Endometrium (tissue), 2 donors: ENCODE data around the gene GPR148.
"Not testable (repeated sequence)": the region's sequence is repeated elsewhere in the genome, so short reads cannot be mapped to it uniquely, and the experiment has no call there.

Source experiments
- FAIRE-seq: peaks from 2 replicates; lab custom pipeline; 2012; peaks lifted over from hg19 to GRCh38; lab: Jason Lieb, UNC
- donor health status: control.
- donor health status: control.

Gene GPR148, protein sequence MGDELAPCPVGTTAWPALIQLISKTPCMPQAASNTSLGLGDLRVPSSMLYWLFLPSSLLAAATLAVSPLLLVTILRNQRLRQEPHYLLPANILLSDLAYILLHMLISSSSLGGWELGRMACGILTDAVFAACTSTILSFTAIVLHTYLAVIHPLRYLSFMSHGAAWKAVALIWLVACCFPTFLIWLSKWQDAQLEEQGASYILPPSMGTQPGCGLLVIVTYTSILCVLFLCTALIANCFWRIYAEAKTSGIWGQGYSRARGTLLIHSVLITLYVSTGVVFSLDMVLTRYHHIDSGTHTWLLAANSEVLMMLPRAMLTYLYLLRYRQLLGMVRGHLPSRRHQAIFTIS

DNA sequence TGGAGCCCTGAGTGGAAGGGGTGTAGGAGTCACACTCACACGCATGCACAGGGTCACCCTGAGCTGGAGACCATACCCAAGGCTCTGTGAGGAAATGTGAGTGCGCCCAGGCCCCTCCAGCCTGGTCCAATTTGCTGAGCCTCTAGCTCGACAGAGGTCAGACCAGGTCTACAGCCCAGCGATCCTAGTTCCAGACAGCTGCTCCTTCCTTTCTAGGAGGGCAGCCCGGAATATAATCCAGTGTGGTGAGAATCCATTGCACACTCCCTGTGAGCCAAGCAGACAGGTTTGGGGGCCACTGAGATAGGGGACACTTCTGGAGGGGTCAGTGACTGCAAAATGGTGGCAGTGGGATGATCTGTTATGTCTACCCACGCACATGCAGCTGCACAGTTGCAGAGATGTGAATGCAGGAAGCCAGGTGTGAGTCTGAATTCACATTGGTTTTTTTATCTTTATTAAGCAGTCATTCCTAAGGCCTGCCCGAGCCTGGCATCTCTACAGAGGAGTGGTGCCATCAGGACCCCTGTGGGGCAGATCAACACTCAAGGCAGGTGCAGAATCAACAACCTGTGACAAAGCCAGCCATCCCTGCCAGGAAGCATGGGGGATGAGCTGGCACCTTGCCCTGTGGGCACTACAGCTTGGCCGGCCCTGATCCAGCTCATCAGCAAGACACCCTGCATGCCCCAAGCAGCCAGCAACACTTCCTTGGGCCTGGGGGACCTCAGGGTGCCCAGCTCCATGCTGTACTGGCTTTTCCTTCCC, at the start of gene GPR148:
Gene GPR148, plus strand, starts transcription at position 522 of the 768 bp plus-strand sequence. Its CDS starts 82 bp downstream, at position 604.
- FAIRE-seq: no peak

DNA sequence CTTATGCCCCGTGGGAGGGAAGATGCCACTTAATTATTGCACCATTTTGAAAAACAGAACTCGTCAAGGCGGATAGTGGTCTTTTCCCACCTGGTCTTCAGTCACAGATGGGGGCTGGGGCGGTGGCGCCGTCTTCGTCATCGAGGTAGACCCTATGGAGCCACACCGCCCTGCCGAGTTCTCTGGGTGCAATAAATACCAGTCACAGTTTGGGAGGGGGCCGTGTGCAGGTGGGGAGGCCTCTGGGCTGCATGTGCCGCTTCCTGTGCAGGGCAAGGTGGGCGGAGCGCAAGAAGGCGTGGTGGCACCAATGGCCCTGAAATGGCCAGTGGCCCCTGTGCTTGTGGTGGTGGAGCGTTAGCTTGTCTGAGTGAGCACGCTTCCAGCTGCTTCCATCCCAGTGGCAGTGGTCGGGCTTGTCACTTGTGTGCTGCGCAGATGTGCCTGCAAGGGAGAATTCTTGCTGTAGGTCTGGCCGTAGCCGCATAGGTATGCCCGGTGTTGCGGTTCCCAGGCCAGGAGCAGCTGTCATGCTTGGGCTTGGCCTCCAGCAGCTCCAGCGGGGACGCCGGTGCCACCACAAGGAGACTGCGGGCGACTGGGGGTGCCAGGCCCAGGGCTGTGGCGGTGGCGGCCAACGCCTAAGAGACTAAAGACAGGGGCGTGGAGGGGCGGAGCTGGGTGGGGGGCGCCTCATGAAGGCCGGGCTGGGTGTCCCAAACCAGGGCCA, 36.7 kb upstream of the GPR148 start:
- not testable (repeated sequence) for FAIRE-seq

DNA sequence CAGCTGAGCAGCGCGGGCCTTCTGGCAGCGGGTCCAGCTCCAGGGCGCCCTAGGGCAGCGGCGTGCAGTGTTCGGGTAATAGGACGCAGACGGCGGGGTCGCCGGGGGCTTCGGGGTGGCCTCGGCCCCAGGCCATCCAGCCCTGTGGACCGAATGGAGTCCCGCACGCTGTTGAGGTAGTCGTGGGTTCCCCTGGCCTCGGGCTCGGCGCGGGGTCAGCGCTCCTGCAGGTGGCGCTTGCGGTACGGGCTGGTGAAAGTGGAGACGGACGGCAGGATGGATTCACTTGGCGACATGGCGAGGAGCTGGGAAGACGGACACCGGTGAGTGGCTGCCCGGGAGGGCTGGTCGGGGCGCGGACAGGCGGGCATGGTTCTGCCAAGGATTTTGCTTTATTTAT, 35.4 kb upstream of the GPR148 start:
- not testable (repeated sequence) for FAIRE-seq

DNA sequence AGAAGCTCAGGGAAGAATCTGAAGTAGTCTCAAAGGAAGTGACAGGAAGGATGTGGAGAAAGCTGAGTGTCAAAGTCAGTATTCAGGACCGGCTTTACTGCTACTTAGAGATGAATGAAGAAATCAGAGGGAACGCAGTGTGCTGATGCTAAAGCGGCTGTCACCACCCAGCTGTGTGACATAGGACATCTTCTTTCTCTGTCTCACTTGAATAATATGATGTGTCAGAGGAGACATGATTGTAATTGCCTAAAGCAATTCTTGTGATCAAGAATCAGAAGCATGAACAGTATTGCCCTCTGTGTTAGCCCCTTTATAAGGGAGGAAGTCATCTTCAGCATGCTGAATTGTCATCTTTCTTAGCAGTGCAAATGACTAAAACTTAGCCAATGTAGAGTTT, 25.6 kb upstream of the GPR148 start:
- FAIRE-seq: not testable (repeated sequence)

DNA sequence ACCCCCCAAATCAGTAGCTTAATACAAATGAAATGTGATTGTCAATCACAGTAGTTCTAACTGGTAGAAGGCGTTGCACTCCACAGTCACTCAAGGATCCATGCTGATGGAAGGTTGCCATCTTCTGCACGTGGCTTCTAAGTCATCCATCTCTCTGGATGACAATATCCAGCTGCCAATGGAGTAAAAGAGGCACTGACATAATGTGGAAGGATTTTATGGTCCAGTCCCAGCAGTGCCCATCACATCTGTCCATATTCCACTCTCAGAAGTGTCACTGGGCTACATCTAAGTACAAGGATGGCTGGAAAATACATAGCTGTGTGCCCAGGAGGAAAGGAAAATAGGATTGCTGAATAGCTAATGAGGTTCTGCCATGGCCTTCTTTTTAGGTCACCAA, 14.1 kb upstream of the GPR148 start:
- not testable (repeated sequence) for FAIRE-seq

DNA sequence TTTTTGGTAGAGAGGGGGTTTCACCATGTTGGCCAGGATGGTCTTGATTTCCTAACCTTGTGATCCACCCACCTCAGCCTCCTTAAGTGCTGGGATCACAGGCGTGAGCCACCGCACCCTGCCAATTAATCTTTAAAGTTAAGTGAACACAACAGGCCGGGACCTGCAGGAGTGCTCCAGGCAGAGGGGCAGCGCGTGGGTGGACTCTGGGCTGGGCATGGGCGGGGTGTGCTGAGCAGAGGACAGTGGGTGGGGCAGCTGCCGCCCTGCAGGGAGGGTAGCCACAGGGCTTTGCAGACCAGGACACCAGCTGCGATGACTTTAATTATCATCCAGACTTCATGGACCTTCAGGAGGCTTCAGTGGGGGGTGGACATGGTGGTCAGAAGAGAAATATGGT, 8.8 kb upstream of the GPR148 start:
- FAIRE-seq: no peak

DNA sequence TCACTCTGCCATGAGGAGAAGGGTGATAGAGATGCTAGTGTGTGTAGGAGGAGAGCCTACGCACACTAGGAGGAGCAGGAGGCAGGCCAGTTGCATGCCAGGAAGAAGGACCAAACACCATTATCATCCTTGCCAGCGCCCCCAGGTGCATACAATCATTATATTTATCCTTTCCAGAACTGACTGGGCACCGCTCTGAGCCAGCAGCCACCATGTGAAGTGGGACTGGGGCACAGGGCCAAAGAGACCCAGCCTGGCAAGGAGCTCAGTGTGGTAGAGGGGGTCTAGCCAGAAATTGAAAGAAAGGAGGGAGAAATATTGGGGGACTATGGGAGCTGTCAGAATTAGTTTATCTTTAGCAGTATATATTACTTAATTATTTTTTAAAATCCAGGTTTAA, 8.3 kb upstream of the GPR148 start:
- no peak for FAIRE-seq

DNA sequence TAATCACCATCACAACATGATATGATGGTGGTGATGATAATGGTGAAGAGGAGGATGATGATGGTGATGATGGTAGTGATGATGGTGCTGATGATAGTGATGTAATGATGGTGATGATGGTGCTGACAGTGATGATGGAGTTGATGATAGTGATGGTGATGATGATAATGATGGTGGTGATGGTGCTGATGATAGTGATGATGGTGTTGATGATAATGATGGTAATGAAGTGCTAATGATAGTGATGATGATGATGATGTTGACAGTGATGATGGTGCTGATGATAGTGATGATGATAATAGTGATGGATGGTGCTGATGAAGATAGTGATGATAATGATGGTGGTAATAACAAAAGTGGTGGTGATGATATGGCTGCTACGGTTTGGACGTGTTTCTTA, 4.4 kb upstream of the GPR148 start:
- no peak for FAIRE-seq

DNA sequence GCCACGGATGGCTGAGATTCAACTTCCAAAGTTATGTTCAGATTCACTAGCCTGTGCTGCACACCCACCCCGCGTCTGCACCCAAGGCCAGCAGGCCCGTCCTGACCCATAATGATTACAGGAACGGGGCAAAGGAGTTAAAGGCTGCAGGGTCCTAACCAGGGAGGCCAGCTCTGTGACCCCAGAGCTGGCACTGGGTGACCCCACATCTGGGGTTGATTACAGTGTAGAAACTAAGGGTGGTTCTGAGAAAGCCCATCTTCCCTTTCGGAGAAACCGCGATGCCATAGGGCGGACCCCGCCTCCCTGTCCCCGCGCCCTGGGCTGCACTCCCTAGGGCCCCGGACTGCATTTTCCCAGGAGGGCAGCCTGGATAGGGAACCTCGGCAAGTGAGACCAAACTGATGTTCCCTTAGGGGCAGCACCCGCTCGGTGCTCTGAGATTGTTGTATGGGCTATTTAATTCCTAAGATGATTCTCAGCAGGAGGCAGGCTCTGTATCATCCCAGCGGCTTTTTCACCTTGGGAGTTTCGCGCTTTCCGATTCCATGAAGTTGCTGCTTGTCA, 2.2 kb upstream of the GPR148 start:
- FAIRE-seq: no peak

DNA sequence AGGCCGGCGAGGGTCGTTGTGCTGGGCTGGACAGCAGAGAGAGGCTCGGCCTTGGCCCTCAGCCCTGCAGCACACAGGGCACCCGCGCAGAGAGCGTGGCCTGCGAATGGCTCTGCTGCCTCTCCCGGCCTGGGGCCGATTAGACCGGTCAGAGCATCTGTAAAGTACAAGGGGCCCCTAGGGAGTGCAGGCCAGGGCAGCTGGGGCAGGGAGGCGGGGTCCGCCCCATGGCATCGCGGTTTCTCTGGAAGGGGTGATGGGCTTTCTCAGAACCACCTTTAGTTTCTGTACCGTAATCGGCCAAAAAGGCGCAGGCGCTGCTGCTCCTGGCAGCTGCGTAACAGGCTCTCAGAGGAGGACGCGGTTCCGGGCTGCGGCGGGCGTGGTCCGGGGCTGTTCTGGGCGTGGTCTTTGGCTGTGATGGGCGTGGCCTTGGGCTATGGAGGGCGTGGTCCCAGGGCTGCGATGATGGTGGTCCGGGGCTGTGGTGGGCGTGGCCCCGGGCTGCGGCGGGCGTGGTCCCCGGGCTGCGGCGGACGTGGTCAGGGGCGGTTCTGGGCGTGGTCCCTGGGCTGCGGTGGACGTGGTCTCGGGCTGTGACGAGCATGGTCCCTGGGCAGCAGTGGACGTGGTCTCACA, 1.5 kb upstream of the GPR148 start:
- FAIRE-seq: no peak

DNA sequence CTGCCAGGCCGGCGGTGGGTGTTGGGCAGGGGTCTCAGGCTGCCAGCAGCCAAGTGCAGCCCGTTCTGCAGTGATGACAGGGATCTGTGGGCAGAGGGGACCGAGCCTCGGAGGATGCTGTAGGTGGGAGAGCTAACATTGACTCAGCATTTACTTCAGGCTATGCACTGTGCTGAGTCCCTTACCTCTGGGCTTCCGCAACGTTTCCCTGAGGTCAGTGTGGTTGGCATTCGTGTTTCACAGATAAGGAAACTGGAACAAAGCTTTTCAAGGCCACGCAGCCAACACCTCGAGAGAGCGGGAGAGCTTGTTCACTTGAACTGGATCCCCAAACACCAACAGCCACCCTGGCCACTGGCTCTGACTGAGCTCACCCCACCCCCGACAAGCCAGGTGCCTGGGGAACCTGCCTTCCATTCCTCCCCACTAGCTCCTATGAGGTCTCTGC, 839 bp upstream of the GPR148 start:
- FAIRE-seq: no peak

DNA sequence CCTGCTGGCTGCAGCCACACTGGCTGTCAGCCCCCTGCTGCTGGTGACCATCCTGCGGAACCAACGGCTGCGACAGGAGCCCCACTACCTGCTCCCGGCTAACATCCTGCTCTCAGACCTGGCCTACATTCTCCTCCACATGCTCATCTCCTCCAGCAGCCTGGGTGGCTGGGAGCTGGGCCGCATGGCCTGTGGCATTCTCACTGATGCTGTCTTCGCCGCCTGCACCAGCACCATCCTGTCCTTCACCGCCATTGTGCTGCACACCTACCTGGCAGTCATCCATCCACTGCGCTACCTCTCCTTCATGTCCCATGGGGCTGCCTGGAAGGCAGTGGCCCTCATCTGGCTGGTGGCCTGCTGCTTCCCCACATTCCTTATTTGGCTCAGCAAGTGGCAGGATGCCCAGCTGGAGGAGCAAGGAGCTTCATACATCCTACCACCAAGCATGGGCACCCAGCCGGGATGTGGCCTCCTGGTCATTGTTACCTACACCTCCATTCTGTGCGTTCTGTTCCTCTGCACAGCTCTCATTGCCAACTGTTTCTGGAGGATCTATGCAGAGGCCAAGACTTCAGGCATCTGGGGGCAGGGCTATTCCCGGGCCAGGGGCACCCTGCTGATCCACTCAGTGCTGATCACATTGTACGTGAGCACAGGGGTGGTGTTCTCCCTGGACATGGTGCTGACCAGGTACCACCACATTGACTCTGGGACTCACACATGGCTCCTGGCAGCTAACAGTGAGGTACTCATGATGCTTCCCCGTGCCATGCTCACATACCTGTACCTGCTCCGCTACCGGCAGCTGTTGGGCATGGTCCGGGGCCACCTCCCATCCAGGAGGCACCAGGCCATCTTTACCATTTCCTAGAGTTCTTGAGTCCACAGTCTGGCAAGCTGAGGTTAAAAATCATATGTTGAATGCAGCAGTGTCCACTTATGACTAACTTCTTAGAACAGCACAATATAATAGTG, 741 bp downstream of the GPR148 start:
- FAIRE-seq: no peak

DNA sequence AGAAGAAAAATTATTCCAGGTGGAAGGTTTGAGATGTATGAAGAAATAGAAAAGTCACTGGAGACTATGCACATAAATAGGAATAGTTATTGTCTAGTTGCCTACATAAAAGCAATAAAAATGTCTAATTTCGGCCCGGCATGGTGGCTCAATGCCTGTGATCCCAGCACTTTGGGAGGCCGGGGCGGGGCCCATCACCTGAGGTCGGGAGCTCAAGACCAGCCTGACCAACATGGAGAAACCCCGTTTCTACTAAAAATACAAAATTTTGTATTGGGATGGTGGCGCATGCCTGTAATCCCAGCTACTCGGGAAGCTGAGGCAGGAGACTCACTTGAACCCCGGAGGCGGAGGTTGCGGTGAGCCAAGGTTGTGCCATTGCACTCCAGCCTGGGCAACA, 3.4 kb downstream of the GPR148 start:
- not testable (repeated sequence) for FAIRE-seq

DNA sequence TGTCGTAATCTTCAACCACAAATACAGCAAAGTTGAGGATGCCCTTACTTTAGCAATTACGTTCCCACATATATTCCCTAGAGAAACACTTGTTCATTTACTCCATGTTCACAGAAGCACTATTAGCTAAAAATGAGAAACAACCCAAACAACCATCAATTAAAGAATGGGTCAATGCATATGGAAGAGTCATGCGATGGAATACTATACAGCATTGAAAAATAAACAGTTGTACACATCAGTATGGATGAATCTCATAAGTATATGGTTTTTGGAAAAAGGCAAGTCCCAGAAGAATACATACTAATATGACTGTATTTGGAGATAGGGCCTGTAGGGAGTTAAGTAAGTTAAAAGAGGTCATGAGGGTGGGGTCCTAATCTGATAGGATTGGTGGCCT, 6.3 kb downstream of the GPR148 start:
- no peak for FAIRE-seq

DNA sequence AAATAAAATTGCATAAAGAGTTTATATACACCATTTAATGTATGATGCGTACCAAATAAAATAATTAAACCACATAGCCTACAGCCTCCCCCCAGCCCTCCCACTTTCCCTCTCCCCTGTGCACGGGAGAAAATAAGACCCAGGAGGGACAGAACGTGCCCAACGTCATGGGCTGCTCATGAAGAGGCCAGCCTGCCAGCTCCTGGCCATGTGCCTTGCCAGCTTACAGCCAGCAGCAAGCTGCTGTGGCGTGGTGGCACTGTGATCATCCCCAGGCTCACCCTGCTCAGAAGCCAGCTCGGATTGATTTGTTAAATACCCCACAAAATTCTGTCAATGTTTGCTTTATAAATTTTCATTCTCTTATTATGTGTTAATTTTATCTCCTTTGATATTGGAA, 7.6 kb downstream of the GPR148 start:
- no peak for FAIRE-seq

DNA sequence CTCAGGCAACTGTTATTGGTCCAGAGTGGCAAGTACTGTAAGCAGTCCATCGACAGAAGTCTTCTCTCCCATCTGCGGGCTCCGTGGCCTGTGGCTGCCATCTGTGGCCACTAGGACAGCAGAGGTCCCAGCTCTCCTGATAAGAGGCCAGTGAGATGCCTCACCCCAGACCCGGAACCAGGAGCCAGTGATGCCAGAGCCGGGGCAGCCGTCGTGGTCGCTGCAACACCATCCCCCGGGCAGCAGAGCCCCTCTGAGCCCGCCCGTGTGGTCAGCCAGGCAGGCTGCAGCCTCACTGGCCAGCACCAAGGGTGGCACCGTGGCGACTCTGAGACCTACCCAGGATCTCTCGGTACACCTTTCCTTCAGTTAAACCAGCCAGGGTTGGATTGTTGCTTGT, 8.7 kb downstream of the GPR148 start:
- FAIRE-seq: no peak

DNA sequence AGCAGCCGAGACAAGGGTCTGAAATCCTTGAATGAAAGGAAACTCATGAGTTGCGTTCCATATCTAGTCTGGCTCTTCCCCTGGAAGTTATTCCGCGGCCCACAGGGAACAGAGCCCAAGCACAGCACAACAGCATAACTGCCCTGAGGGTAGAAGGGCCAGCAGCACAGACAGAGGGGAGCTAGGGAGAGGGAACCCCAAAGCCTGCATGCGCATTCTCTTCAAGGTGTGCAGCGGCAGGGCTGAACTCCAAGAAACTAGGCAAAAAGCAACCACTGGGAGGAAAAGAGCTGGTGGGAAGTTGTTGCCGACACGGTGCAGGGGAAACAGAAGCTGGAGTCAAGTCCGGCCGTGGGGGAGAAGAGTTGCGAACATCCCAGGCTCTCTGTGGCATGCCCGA, 11.8 kb downstream of the GPR148 start:
- FAIRE-seq: no peak

DNA sequence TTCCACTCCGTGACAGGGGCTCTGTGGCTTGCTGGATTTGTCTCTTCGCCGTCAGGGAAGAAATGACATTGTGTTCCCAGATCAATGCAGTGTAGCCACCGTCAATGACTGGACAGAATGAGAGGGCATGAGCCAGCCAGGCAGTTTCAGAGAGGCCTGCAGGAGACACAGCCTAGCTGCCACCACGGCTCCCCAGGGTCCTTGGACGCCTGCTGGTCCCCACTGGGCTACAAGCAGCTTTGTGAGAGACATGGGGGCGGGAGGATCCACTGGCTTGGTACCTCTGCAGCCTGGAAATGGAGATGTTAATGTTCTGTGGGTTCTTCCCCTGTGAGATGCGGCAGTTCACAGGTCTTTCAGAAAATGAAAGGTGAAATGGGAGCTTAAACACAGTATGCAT, 14.4 kb downstream of the GPR148 start:
- no peak for FAIRE-seq

DNA sequence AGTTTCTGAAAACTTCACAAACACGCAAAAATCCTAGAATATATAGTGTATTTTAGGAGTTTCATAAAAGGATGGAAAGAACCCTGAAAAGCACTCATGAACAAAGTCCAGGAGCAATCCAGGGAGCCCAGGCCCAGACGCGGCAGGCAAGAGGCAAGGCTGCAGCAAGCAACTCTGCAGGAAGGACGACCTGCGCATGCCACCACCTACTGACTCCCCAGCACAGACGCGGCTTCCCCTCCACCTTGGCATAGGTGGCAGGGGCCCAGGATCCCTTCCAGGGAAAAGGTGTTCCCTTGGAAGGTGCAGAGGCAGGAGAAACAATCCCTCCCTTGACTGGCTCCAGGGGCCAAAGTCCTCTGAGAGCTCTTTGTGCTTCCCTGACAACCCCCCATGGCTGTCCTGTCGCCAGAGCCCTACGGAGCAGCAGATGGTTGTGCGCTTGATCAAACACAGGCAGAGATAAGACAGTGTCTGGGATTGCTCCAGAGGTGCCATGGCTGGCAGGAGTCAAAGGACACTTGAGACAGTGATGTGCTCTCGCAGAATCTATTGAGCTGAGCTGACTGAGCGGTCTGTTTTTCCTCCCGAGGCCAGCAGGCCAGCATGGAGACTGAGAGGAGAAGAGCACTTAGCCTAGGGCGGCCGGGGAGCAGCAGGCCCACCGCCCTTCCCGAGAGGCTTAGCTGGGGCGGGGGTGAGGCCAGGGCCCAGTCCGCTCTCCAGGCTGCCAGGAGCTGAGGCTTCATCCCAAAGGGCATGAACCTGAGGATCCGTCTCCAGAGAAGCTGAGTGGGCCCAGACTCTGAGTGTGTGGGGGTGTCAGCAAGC, 15.6 kb downstream of the GPR148 start:
- no peak for FAIRE-seq

DNA sequence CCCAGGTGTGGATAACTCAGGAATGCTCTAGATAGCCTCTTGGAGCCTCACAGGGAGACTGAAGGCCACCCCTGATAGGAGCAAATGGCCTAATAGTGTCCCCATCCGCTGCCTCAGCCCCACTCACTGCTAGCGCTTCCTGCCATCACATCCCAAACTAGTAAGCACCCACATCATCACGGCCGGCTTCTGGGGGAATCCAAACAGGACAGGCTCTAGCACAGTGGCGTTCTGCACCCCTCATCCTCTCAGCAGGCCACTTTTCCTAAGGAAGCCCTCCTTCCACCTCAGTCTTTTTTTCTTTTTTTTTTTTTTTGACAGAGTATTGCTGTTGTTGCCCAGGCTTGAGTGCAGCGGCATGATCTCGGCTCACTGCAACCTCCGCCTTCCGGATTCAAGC, 20.2 kb downstream of the GPR148 start:
- FAIRE-seq: no peak
